A673 (cell line): Measurements from ENCODE around the gene TRAPPC6A.

Source experiments
- EZH2 ChIP-seq: fragments of 200-600 bp; sonication (generic); IDR thresholded peaks from 2 replicates; pipeline ENCODE4 v1.6.1; 2017; ENCODE audit warnings: borderline replicate concordance, low read depth, mild to moderate bottlenecking, mixed read lengths, antibody characterized with exemption, low read length; ENCODE audit not compliant: poor library complexity, severe bottlenecking
- TF ChIP-seq, protein P1 (sequence below): fragments of 300-800, 200-600 bp; sonication (generic); conservative IDR thresholded peaks from 2 replicates; pipeline ENCODE4 v1.5.1; 2017; ENCODE audit warnings: low read depth, mild to moderate bottlenecking, antibody characterized with exemption, low read length, moderate library complexity, mixed read lengths

DNA sequence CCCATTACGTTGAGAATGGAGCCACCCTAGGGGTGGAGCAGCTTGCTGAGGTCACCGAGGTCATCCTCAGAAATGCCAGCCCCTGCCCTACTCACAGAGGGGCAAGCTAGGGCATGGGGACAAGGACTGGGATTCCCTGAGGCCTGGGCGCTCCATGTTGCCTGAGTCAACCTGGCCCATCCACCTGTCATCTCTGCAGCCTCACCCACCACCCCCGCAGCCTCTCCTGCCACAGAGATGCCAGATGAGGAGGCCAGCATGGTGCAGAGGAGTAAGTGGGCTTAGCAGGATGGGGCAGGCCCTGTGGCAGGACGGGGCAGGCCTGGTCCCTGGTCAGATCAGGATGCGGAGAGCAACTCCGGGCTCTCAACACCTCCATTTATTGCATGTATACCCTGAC lies 26.7 kb downstream of the TRAPPC6A start:
- TF ChIP-seq, protein P1, sequence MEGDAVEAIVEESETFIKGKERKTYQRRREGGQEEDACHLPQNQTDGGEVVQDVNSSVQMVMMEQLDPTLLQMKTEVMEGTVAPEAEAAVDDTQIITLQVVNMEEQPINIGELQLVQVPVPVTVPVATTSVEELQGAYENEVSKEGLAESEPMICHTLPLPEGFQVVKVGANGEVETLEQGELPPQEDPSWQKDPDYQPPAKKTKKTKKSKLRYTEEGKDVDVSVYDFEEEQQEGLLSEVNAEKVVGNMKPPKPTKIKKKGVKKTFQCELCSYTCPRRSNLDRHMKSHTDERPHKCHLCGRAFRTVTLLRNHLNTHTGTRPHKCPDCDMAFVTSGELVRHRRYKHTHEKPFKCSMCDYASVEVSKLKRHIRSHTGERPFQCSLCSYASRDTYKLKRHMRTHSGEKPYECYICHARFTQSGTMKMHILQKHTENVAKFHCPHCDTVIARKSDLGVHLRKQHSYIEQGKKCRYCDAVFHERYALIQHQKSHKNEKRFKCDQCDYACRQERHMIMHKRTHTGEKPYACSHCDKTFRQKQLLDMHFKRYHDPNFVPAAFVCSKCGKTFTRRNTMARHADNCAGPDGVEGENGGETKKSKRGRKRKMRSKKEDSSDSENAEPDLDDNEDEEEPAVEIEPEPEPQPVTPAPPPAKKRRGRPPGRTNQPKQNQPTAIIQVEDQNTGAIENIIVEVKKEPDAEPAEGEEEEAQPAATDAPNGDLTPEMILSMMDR: no peak
- TF ChIP-seq EZH2: no peak
